Endothelial cell of hepatic sinusoid (primary cell): ENCODE results near the gene CLEC4C.

Experiments used
- in situ Hi-C: cut with HindIII; loops from 2 replicates; pipeline ENCODE4 v1.10.0; 2017; ENCODE audit warnings: low sequenced_read_pairs

CLEC4C gene

DNA sequence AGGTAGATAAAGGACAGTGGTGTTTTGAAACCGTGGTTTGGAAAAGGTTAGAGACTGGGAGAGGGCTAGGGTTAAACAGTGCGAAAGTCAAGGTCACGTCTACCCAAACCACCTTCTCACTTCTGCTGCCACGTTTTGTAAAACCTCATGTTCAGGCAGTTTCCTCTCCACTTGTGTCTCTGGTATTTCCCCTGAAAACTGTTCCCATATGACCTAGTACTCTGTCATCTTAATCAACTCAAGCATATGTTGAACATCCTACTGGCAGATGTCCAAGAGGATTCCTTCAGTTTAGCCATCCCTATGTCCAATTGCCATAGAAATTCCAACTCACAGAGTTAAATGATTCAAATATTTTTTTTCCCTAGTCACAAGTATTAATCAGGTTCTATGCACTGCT is 17.4 kb downstream of the CLEC4C start:
- in situ Hi-C loops, result no loop called here

DNA sequence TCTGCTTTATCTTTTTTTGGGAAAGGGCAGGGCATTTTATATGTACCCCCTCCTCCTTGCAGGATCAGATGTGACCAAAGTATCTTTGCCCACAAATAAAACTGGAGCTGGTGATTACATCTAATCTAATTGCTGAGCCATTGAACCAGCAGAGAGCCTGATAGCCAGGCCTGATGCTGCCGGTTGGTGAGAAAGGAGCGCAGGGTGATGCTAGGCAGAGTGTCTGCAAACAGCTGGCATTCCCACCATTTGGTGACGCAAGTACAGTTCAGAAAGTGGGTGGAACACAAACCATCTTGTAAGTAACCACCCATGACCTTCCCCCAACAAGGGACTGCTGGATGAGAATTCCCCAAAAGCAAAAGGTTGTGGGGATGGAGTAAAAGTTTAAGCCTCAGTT is 23.2 kb downstream of the CLEC4C start:
- in situ Hi-C loops, result no loop called here

DNA sequence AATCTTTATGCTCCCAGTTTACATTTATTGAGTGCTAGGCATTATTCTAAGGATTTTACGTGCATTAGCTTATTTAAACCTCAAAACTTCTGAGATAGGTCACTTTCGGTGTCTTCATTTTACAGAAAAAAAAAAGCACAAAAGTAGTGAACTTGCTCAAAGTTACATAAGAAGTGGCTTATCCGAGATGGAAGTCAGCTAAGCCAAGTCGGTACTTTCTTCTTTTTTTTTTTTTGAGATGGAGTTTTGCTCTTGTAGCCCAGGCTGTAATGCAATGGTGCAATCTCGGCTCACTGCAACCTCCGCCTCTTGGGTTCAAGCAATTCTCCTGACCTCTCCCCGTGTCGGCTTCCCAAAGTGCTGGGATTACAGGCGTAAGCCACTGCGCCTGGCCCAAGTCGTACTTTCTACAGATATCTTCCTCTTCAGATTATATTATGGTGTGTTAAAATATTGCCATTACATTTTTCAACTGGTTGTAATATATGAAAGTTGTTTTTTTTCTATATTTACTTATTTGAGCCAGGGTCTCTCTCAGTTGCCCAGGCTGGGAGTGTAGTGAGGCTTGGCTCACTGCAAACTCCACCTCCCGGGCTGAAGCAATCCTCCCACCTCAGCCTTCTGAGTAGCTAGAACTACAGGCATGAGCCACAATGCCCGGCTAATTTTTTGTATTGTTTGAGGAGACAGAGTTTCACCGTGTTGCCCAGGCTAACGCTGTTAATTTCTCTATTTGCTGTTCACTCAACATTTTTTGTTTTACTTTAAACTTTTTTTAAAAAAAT is 27.0 kb downstream of the CLEC4C start:
- in situ Hi-C loops, result loop anchor here (10.0 kb wide), 1 partner anchor 65 kb away; the partner anchor contains the start of gene NANOG

DNA sequence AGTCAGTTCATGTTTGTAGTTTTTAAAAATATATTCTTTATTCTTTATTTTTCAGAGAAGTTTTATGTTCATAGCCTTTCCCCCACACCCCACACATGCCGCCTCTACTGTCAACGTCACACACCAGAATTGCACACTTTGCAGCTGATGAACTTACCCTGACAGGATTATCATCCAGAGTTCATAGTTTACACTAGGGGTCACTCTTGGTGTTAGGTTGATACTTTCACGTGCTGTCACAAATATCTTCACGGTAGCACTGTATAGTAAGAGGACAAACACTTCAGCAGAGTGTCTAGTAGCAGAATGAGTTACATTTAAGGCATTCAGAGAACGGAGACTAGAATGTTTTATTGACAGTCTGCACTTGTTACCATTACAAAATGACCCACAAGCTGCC is 30.8 kb downstream of the CLEC4C start:
- in situ Hi-C loops, result loop anchor here (10.0 kb wide), 1 partner anchor 68 kb away; the partner anchor contains the start of gene NANOG

DNA sequence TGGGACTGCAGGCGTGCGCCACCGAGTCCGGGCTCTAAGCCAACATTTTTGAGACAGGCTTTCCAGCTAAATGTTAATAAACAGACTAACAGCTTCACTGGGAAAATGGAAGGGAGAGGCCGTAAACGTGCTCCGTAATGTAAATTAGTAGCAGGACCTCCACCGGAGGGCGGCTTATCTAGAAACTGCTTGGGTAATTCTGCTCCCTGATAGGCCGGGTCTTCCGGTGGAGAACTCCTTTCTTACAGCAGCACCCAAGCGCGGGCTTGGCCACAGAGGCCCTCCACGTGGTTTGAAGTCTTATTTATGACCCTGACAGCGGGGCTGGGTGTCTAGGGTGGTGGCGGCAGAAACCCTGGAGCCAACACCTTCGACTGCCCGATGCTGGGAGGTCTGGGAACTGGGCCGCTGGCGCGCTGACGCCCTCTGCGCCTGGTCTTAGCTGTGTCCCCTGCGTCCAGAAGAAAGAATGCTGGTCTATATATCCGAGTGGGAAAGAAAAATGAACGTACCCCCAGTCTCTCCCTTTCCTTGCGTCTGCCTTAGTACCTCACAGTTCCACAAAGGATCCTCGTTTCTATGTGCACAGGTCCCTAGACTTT is 34.2 kb downstream of the CLEC4C start:
- in situ Hi-C loops, result loop anchor here (10.0 kb wide), 1 partner anchor 72 kb away; the partner anchor contains the start of gene NANOG

DNA sequence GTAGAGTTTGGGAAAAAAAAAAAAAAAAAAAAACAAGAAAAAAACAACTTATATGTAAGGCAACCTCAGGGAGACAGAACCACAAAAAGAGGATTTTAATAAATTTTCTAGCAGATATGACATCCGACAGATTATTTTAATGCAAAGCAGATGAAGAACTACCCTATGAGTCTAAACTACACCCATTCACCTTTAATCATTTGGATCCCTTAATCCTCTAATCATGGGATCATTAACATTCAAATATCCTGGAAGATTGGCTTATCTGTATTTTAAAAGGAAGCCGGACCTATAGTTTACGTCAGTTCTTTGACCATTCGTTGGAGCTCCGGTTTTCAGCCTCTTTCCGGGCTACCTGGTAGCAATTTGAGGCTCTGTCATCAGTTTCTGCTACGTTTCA is 36.0 kb downstream of the CLEC4C start, which contains the start of gene DPPA3:
Gene DPPA3 (plus strand): TSS at position 301 of the 400 bp plus-strand sequence. CDS start 138 bp downstream, outside the sequence.
- in situ Hi-C loops, result loop anchor here (10.0 kb wide), 1 partner anchor 74 kb away; the partner anchor contains the start of gene NANOG

DNA sequence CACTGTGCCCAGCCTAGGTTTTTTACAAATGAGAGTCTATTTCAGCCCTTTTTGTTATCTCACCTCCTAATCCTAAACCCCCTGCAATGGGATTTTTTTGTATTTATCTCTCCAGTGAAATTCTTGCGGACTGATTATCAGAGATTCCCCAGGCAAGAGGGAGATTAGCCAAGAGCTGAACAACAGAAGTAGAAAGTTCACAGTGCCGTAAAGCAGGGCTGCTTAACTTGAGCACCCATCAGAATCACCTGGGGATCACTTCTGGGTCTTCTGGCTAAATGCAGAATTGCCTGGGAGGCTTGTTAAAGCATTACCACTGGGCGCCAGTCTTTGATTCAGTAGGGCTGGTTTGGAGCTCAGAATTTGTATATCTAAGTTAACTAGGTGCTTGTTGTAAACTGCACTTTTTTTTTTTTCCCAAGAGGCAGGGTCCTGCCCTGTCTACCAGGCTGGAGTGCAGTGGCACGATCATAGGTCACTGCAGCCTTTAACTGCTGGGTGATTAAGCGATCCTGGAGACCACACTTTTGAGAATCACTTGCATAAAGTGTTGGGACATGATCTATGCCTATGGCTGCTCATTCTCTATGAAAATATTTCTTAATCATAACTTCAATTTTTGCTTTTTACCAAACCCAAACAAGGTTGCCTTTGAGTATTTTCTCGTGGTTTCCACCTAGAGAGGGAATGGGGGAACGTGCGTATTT is 37.1 kb downstream of the CLEC4C start:
- in situ Hi-C loops, result loop anchor here (10.0 kb wide), 1 partner anchor 75 kb away; the partner anchor contains the start of gene NANOG

DNA sequence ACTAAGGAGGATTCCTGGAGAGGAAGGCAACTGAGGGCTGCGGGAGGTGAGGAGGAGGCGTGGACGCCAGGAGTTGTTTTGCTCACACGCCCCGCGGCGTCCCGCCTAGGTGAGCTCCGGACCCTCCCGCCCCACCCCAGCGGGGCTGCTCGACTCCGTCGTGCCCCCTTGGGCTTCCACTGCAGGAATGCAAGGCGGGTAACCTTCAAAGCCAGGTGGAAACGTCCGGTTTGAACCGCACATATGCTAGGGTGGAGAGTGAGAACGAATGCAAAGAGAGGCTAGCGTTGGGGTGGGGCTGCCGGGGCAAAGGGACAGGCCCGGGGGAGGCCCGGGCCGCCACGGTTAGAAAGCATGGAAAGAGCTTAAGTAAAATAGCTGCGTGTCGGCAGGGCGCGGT is 41.3 kb downstream of the CLEC4C start:
- in situ Hi-C loops, result no loop called here

DNA sequence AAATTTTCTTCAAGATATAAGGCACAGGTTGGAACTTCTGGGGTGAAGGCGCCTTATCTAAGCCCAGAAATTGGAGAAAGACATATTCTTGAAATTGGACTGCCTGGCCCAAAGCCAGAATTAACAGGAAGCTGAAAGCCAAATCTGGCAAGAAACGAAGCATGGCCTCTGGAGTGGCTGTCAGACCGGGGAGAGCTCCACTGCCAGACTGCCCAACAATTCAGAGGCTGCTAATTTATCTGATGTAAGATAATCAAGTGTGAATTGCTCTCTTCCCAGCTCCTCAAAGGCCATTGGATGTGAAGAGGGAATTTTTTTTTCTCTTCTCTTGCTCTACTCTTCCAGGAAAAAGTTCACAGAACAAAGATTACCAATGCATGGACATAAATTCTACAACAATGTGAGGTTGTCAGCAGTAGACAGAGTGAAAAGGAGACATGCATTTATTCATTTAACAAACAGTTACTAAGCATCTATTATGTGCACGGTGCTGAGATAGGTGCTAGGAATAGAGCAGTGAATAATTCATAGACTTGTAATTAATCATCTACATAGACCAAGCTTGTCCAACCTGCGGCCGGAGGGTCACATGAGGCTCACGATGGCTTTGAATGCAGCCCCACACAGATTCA is 51.5 kb downstream of the CLEC4C start, which contains the start of gene GDF3:
Gene GDF3 (minus strand): TSS at position 210 of the 632 bp plus-strand sequence. CDS start 47 bp downstream, at position 163.
- in situ Hi-C loops, result no loop called here

DNA sequence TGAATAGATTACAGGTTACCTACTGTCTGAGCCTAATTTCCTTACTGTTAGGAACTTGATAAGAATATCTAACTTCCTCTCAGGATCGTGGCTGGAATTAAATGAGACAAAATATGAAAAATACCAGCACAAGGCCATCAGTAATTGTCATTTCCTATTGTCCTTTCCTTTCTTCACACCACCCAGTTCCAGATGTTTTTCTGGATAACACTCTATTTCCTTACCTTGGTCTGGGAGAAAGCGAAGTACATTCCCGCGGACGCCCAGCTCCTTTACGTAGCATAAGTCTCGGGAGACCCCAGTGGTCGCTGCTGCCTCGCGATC is 52.0 kb downstream of the CLEC4C start:
- in situ Hi-C loops, result no loop called here

DNA sequence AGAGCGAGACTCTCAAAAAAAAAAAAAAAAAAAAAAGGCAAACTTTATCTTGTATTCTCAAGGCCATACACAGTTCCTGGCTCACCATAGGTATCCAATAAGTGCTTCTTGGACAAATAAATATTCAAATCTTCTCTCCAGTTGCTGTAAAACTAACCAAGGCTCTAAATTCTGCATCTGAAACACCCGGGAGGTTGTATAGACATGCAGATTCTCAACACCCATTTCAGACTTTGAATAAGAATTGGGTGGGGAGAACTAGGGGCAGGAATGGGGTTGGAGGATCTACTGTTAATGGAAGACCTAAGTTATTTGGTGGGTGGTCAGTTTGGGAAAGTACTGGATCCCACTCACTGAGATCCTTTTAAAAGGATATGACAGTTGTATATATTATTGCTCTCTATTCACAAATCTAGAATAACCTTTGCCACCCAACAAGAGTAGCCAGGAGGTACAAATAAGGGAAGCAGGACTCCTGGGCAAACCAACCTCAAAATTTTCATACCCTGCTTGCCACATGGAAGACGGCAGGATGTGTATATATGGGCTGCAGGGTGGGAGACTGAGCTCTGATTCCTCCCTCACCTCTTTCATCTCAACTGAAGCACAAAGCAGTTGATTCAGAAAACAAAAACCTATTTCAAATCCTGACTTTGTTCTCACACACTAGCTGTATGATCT is 52.5 kb downstream of the CLEC4C start:
- in situ Hi-C loops, result no loop called here

DNA sequence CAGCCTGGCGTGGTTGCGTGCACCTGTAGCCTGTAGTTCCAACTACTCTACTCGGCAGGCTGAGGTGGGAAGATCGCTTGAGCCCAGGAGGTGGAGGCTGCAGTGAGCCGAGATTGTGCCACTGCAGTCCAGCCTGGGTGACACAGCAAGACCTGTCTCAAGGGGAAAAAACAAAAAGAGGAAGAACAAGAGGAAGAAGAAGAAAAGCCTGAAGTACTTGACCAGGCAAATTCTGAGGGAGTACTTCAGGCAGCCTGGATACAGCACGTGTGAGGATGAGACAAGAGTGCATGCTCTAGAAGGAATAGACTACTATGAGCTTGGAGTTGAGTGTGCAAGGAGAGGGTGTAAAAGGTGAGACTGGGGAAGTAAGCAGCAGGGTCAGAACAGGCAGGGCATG is 53.4 kb downstream of the CLEC4C start:
- in situ Hi-C loops, result no loop called here

DNA sequence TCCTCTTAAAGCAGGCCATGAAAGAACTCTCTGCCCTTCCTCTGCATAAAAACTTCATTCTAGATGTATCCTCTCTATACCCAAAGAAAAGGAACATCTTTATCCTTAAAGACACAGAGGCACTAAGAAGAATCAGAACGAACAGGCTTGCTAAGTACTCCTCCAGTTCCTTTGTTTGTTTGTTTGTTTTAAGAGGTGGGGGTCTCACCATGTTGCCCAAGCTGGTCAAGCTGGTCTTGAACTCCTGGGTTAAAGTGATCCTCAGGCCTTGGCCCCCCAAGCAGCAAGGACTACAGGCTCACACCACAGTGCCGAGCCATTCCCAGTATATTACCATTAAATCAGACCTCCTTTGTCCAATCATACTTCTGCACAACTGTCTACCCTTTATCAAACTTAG is 65.6 kb downstream of the CLEC4C start:
- in situ Hi-C loops, result no loop called here
